IMR-90 (cell line): ENCODE data around the gene HORMAD2. TPM values are rescaled to one million over a fixed set of nuclear protein-coding genes. Genes with fewer than 3 reads are reported as not detected.

ENCODE experiments used
- ATAC-seq: fragments of 200-7000 bp; cut with Tn5 transposase; 2 replicates; pipeline ENCODE4 v1.9.1; 2020; ENCODE audit warnings: low read depth, mild to moderate bottlenecking, moderate library complexity
- BruUV-seq: library from RNA; stranded (reverse); fragments of 400-500 nt; replicated peaks from 2 replicates; lab custom pipeline; 2021; lab: Mats Ljungman, UMichigan
- CTCF ChIA-PET: fragments of 300-600 bp; formaldehyde crosslinking; extraction: SDS; loops from one replicate; lab custom pipeline; 2021; ENCODE audit warnings: antibody characterized with exemption; lab: Yijun Ruan, JAX
- POLR2A ChIA-PET: fragments of 300-600 bp; sonication (Branson Sonifier 250); formaldehyde crosslinking; loops from one replicate; lab custom pipeline; 2022; ENCODE audit warnings: antibody characterized with exemption; ENCODE audit not compliant: unreplicated experiment; lab: Charles Lee
- DNase-seq: peaks from one replicate; pipeline ENCODE4 v3.0.0; 2013
- H2AFZ ChIP-seq: replicated peaks from 2 replicates; pipeline ENCODE3; 2013; ENCODE audit warnings: low read length, mild to moderate bottlenecking; ENCODE audit not compliant: poor library complexity
- H2AK5ac ChIP-seq: 2 replicates; pipeline ENCODE4 v1.6.1; 2013; ENCODE audit warnings: low read depth, low read length, inconsistent platforms
- H2AK9ac ChIP-seq: replicated peaks from 2 replicates; pipeline ENCODE3; 2013; ENCODE audit warnings: mild to moderate bottlenecking, low read depth, low read length, moderate library complexity; ENCODE audit not compliant: poor library complexity
- H2BK120ac ChIP-seq: 2 replicates; pipeline ENCODE4 v1.6.1; 2013; ENCODE audit warnings: low read depth, low read length, inconsistent platforms
- H2BK15ac ChIP-seq: 3 replicates; pipeline ENCODE4 v1.6.1; 2013; ENCODE audit warnings: low read depth, low read length, inconsistent platforms
- H2BK20ac ChIP-seq: 2 replicates; pipeline ENCODE4 v1.6.1; 2013; ENCODE audit warnings: low read depth, mild to moderate bottlenecking, inconsistent platforms, low read length, moderate library complexity
- H2BK5ac ChIP-seq: 2 replicates; pipeline ENCODE4 v1.6.1; 2013; ENCODE audit warnings: mild to moderate bottlenecking, low read depth, low read length, inconsistent platforms; ENCODE audit not compliant: poor library complexity, severe bottlenecking
- H3K14ac ChIP-seq: replicated peaks from 2 replicates; pipeline ENCODE4 v1.6.1; 2013; ENCODE audit warnings: low read depth, low read length, inconsistent platforms
- H3K18ac ChIP-seq: 2 replicates; pipeline ENCODE4 v1.6.1; 2013; ENCODE audit warnings: low read depth, low read length, control low read depth
- H3K23ac ChIP-seq: 2 replicates; pipeline ENCODE4 v1.6.1; 2013; ENCODE audit warnings: low read depth, low read length, inconsistent platforms
- H3K27ac ChIP-seq: 2 replicates; pipeline ENCODE4 v1.5.1; 2013; ENCODE audit warnings: mild to moderate bottlenecking, control low read depth, low read length; ENCODE audit not compliant: insufficient read depth
- H3K27me3 ChIP-seq: 2 replicates; pipeline ENCODE4 v1.6.1; 2013; ENCODE audit warnings: low read length; ENCODE audit not compliant: control insufficient read depth, insufficient read depth
- H3K36me3 ChIP-seq: 2 replicates; pipeline ENCODE4 v1.6.1; 2013; ENCODE audit warnings: low read length, mixed read lengths; ENCODE audit not compliant: control insufficient read depth, insufficient read depth
- H3K4ac ChIP-seq: 2 replicates; pipeline ENCODE4 v1.6.1; 2013; ENCODE audit warnings: low read depth, low read length, inconsistent platforms
- H3K4me1 ChIP-seq: 2 replicates; pipeline ENCODE4 v1.6.1; 2013; ENCODE audit warnings: low read length, mixed read lengths; ENCODE audit not compliant: control insufficient read depth, insufficient read depth
- H3K4me2 ChIP-seq: 2 replicates; pipeline ENCODE4 v1.6.1; 2013; ENCODE audit warnings: low read depth, mild to moderate bottlenecking, control low read depth, low read length, moderate library complexity
- H3K4me3 ChIP-seq: 2 replicates; pipeline ENCODE4 v1.5.1; 2013; ENCODE audit warnings: low read depth, mild to moderate bottlenecking, control low read depth, low read length, moderate library complexity; ENCODE audit not compliant: insufficient read depth
- H3K56ac ChIP-seq: 2 replicates; pipeline ENCODE4 v1.6.1; 2013; ENCODE audit warnings: low read length, inconsistent platforms; ENCODE audit not compliant: insufficient read depth; ENCODE audit errors: extremely low read depth
- H3K79me1 ChIP-seq, 2 experiments: 2 replicates each; pipeline ENCODE4 v1.6.1; 2013; ENCODE audit warnings: low read length in 2 of 2, inconsistent platforms in 1 of 2, low read depth in 1 of 2
- H3K9ac ChIP-seq: 2 replicates; pipeline ENCODE4 v1.6.1; 2013; ENCODE audit warnings: low read depth, low read length, control low read depth
- H3K9me1 ChIP-seq: 2 replicates; pipeline ENCODE4 v1.6.1; 2013; ENCODE audit warnings: low read length, inconsistent platforms; ENCODE audit not compliant: insufficient read depth
- H3K9me3 ChIP-seq: 2 replicates; pipeline ENCODE4 v1.6.1; 2013; ENCODE audit warnings: low read length; ENCODE audit not compliant: control insufficient read depth, insufficient read depth
- H4K20me1 ChIP-seq: 2 replicates; pipeline ENCODE4 v1.6.1; 2013; ENCODE audit warnings: low read length, inconsistent platforms; ENCODE audit not compliant: insufficient read depth
- H4K5ac ChIP-seq: 2 replicates; pipeline ENCODE4 v1.6.1; 2013; ENCODE audit warnings: mild to moderate bottlenecking, low read depth, low read length, control low read depth
- H4K8ac ChIP-seq, 2 experiments: 2 replicates each; pipeline ENCODE4 v1.6.1; 2013; ENCODE audit warnings: low read depth in 2 of 2, low read length in 2 of 2, control low read depth in 1 of 2, inconsistent platforms in 1 of 2
- H4K91ac ChIP-seq: 2 replicates; pipeline ENCODE4 v1.6.1; 2013; ENCODE audit warnings: low read depth, low read length, inconsistent platforms; ENCODE audit not compliant: insufficient read depth
- BHLHE40 ChIP-seq: fragments of 150-350 bp; IDR thresholded peaks from 2 replicates; pipeline ENCODE4 v1.6.1; 2016; ENCODE audit warnings: mild to moderate bottlenecking, low read depth, low read length
- CEBPB ChIP-seq: IDR thresholded peaks from 2 replicates; pipeline ENCODE4 v1.6.1; 2012; ENCODE audit warnings: low read depth, low read length, improper control_type of control experiment
- CHD1 ChIP-seq: IDR thresholded peaks from 2 replicates; pipeline ENCODE4 v1.6.1; 2012; ENCODE audit warnings: low read depth, low read length, improper control_type of control experiment
- CTCF ChIP-seq: conservative IDR thresholded peaks from 2 replicates; pipeline ENCODE4 v1.5.1; 2012; ENCODE audit warnings: mild to moderate bottlenecking, low read depth, low read length, improper control_type of control experiment
- ELK1 ChIP-seq: fragments of 150-350 bp; IDR thresholded peaks from 2 replicates; pipeline ENCODE4 v1.6.1; 2016; ENCODE audit warnings: low read depth, mild to moderate bottlenecking, low read length, moderate library complexity, borderline replicate concordance
- FOS ChIP-seq: fragments of 150-350 bp; IDR thresholded peaks from 2 replicates; pipeline ENCODE4 v1.6.1; 2016; ENCODE audit warnings: low read depth, low read length
- MAFK ChIP-seq: IDR thresholded peaks from 2 replicates; pipeline ENCODE4 v1.6.1; 2012; ENCODE audit warnings: low read depth, low read length, improper control_type of control experiment
- MAZ ChIP-seq: IDR thresholded peaks from 2 replicates; pipeline ENCODE4 v1.6.1; 2012; ENCODE audit warnings: low read depth, mild to moderate bottlenecking, low read length, improper control_type of control experiment, moderate library complexity, borderline replicate concordance
- MXI1 ChIP-seq: IDR thresholded peaks from 2 replicates; pipeline ENCODE4 v1.6.1; 2012; ENCODE audit warnings: low read depth, mild to moderate bottlenecking, low read length, moderate library complexity, borderline replicate concordance
- NFE2L2 ChIP-seq: fragments of 150-350 bp; IDR thresholded peaks from 2 replicates; pipeline ENCODE4 v1.6.1; 2016; ENCODE audit warnings: low read depth, mild to moderate bottlenecking, low read length
- POLR2A ChIP-seq: IDR thresholded peaks from 2 replicates; pipeline ENCODE4 v1.6.1; 2012; ENCODE audit warnings: mild to moderate bottlenecking, low read depth, low read length
- RAD21 ChIP-seq: IDR thresholded peaks from 2 replicates; pipeline ENCODE4 v1.6.1; 2012; ENCODE audit warnings: low read length, improper control_type of control experiment
- RCOR1 ChIP-seq: IDR thresholded peaks from 2 replicates; pipeline ENCODE4 v1.6.1; 2012; ENCODE audit warnings: mild to moderate bottlenecking, low read length, improper control_type of control experiment; ENCODE audit not compliant: insufficient replicate concordance
- RFX5 ChIP-seq: IDR thresholded peaks from 2 replicates; pipeline ENCODE4 v1.8.0; 2012; ENCODE audit warnings: low read depth, mild to moderate bottlenecking, low read length, moderate library complexity
- SMC3 ChIP-seq: fragments of 150-350 bp; IDR thresholded peaks from 2 replicates; pipeline ENCODE4 v1.6.1; 2016; ENCODE audit warnings: low read depth, mild to moderate bottlenecking, antibody characterized with exemption, low read length, moderate library complexity
- USF2 ChIP-seq: fragments of 150-350 bp; IDR thresholded peaks from 2 replicates; pipeline ENCODE4 v1.6.1; 2017; ENCODE audit warnings: mild to moderate bottlenecking, antibody characterized with exemption, low read length, low read depth
- dilution Hi-C: fragments of 300-500 bp; cut with HindIII; formaldehyde crosslinking; loops from one replicate; pipeline ENCODE4 v1.14.3; 2018; ENCODE audit warnings: low sequenced_read_pairs; ENCODE audit not compliant: unreplicated experiment
- in situ Hi-C: fragments of 300-500 bp; cut with MboI; formaldehyde crosslinking; loops from 3 replicates; pipeline ENCODE4 v1.14.3; 2019; ENCODE audit warnings: low sequenced_read_pairs, inconsistent platforms, mixed read lengths
- intact Hi-C: fragments of 100-400 bp; cut with micrococcal nuclease; formaldehyde crosslinking; loops from 2 replicates; pipeline ENCODE4 v1.10.0; 2022
- polyA plus RNA-seq, 3 experiments: library from polyadenylated mRNA; depleted of rRNA; stranded (reverse); fragments of >200 nt; gene quantifications; 2 replicates each; pipeline ENCODE4 v1.2.3, GENCODE V29; 2012; ENCODE audit warnings: low replicate concordance in 1 of 3
- total RNA-seq: library from RNA; depleted of rRNA; stranded (reverse); fragments of >200 nt; gene quantifications from 2 replicates; pipeline ENCODE4 v1.2.3, GENCODE V29; 2012

HORMAD2 gene
- total and polyA plus RNA-seq, 2 of the 4 experiments (the other 2 are of a cell fraction): not detected

- H3K4ac ChIP-seq: no peak overlapping the region
- TF ChIP-seq USF2: no peak
- no peak for TF ChIP-seq RAD21
- no peak for TF ChIP-seq NFE2L2
- no peak for TF ChIP-seq FOS
- no peak for TF ChIP-seq RFX5
- TF ChIP-seq RCOR1: no peak
- no peak for TF ChIP-seq CHD1
- TF ChIP-seq CTCF: no peak
- TF ChIP-seq CEBPB: no peak
- no peak for TF ChIP-seq MAFK
- no peak for TF ChIP-seq MAZ
- no peak for TF ChIP-seq MXI1
- no peak for TF ChIP-seq POLR2A
- no peak for TF ChIP-seq BHLHE40
- TF ChIP-seq SMC3: no peak
- TF ChIP-seq ELK1: no peak
- no peaks in the 10 kb centered on the region for H3K9me1 ChIP-seq
- no peaks in the 10 kb centered on the region for H4K20me1 ChIP-seq
- CTCF ChIA-PET: no interaction called here
- DNase-seq: no peak
- BruUV-seq: no TSS peak
- no peak for ATAC-seq
- H2AK9ac ChIP-seq: no peak overlapping the region
- H3K27ac ChIP-seq: no peak overlapping the region
- no peak overlapping the region for H2AK5ac ChIP-seq
- no peak overlapping the region for H2BK15ac ChIP-seq
- H3K79me1 ChIP-seq: no peaks in the 10 kb centered on the region
- peaks cover 5% of the 10 kb centered on the region; the same call in 1 of the 2 replicates for H3K9me3 ChIP-seq
- no peak overlapping the region for H3K23ac ChIP-seq
- no peak overlapping the region for H2BK120ac ChIP-seq
- no peak overlapping the region for H4K5ac ChIP-seq
- no peak overlapping the region for H4K8ac ChIP-seq
- H3K4me2 ChIP-seq: no peak overlapping the region
- no peak overlapping the region for H2BK20ac ChIP-seq
- dilution Hi-C loops: no loop called here
- intact Hi-C loops: no loop called here
- H3K36me3 ChIP-seq: no peaks in the 10 kb centered on the region
- no peak overlapping the region for H3K9ac ChIP-seq
- H3K14ac ChIP-seq: no peak overlapping the region
- H3K18ac ChIP-seq: no peak overlapping the region
- no peak overlapping the region for H2AFZ ChIP-seq
- H3K4me3 ChIP-seq: no peak overlapping the region
- in situ Hi-C loops: no loop called here
- H3K27me3 ChIP-seq: no peaks in the 10 kb centered on the region; the same call in 1 of the 2 replicates
- H3K56ac ChIP-seq: no peak overlapping the region
- no peak overlapping the region for H4K91ac ChIP-seq
- H2BK5ac ChIP-seq: no peak overlapping the region
- POLR2A ChIA-PET: no interaction called here
- no peaks in the 10 kb centered on the region for H3K4me1 ChIP-seq
Observed at GRCh38 chr22:30064172-30064571, 16.1 kb upstream of the HORMAD2 start.
